DND-41 (cell line): ENCODE measurements around the gene PLEKHM3.

Experiments
- CTCF ChIP-seq: IDR thresholded peaks from 2 replicates; pipeline ENCODE4 v1.5.1; 2012; ENCODE audit warnings: borderline replicate concordance, low read length, moderate library complexity, mild to moderate bottlenecking; ENCODE audit not compliant: poor library complexity, severe bottlenecking; ENCODE audit errors: extremely low read depth
- EZH2 ChIP-seq: IDR thresholded peaks from 3 replicates; pipeline ENCODE4 v1.6.1; 2012; ENCODE audit warnings: borderline replicate concordance, low read depth, mild to moderate bottlenecking, moderate library complexity, low read length, inconsistent platforms; ENCODE audit not compliant: severe bottlenecking

DNA sequence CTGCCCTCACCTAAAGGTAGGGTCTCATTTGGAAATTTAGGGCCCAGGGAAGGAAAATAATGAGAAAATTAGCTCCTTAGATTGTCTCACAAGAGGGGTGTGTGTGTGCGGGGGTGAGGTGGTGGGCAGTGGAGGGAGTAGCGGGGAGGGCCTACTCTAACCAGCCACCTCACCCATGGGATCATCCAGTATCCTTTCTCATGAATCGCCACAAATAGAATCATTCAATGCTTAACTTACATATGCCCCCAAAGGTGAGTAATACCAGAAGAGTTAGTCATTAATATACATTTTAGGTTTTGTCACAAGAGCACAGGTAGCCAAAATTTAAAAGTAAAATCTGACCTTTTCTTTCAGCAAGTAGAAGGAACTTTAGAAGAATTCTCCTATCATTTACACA lies 122.1 kb downstream of the PLEKHM3 start:
- TF ChIP-seq CTCF, result no peak
- no peak for TF ChIP-seq EZH2
